Smooth muscle cell (in vitro differentiated cells): ENCODE results near the gene LPAR5. TPM values are rescaled to one million over a fixed set of nuclear protein-coding genes. Genes with fewer than 3 reads are reported as not detected.

Experiments
- DNase-seq: peaks from one replicate; lab custom pipeline; 2025; ENCODE audit not compliant: unreplicated experiment; lab: John Stamatoyannopoulos, UW
- H2AFZ ChIP-seq: fragments of 200-600 bp; sonication (generic); 2 replicates; pipeline ENCODE4 v1.6.0; 2016; ENCODE audit warnings: antibody characterized with exemption, low read depth, mild to moderate bottlenecking
- H3F3A ChIP-seq: fragments of 200-600 bp; sonication (generic); 2 replicates; pipeline ENCODE4 v1.6.0; 2017; ENCODE audit warnings: antibody characterized with exemption, low read depth
- H3K27ac ChIP-seq: fragments of 200-600 bp; sonication (generic); 2 replicates; pipeline ENCODE4 v1.5.1; 2016; ENCODE audit warnings: low read depth, mild to moderate bottlenecking
- H3K27me3 ChIP-seq: fragments of 200-600 bp; sonication (generic); 2 replicates; pipeline ENCODE4 v1.6.1; 2016; ENCODE audit warnings: low read depth, mild to moderate bottlenecking
- H3K36me3 ChIP-seq: fragments of 200-600 bp; sonication (generic); 2 replicates; pipeline ENCODE4 v1.5.1; 2016; ENCODE audit warnings: low read depth
- H3K4me1 ChIP-seq: fragments of 200-600 bp; sonication (generic); 2 replicates; pipeline ENCODE4 v1.5.1; 2016; ENCODE audit warnings: low read depth
- H3K4me2 ChIP-seq: fragments of 200-600 bp; sonication (generic); 2 replicates; pipeline ENCODE4 v1.6.0; 2016; ENCODE audit warnings: mild to moderate bottlenecking
- H3K4me3 ChIP-seq: fragments of 200-600 bp; sonication (generic); 2 replicates; pipeline ENCODE4 v1.5.1; 2016; ENCODE audit warnings: mild to moderate bottlenecking
- H3K79me2 ChIP-seq: fragments of 200-600 bp; sonication (generic); 2 replicates; pipeline ENCODE4 v1.6.0; 2016; ENCODE audit warnings: low read depth, mild to moderate bottlenecking
- H3K9ac ChIP-seq: fragments of 200-600 bp; sonication (generic); 2 replicates; pipeline ENCODE4 v1.6.0; 2016; ENCODE audit warnings: low read depth
- H3K9me3 ChIP-seq: fragments of 200-600 bp; sonication (generic); replicated peaks from 2 replicates; pipeline ENCODE4 v1.5.1; 2016; ENCODE audit warnings: low read depth
- H4K20me1 ChIP-seq: fragments of 200-600 bp; sonication (generic); 2 replicates; pipeline ENCODE4 v1.6.0; 2016; ENCODE audit warnings: low read depth
- CTCF ChIP-seq: fragments of 200-600 bp; sonication (generic); IDR thresholded peaks from 2 replicates; pipeline ENCODE4 v1.5.1; 2017; ENCODE audit warnings: borderline replicate concordance, mild to moderate bottlenecking, antibody characterized with exemption; ENCODE audit not compliant: insufficient read depth, poor library complexity, severe bottlenecking
- WGBS: methylation state at CpG from one replicate; pipeline ENCODE4 v1.1.7; 2016; ENCODE audit warnings: low lambda C conversion rate; 5-methylcytosine and 5-hydroxymethylcytosine counted together
- polyA plus RNA-seq: library from polyadenylated mRNA; unstranded; fragments of >200 nt; fragmentation: Nextera tagmentation; extraction: Ambion mirVana; gene quantifications from 2 replicates; pipeline ENCODE4 v1.2.1, GENCODE V29; 2016
- total RNA-seq: library from RNA; depleted of rRNA; stranded (reverse); fragments of >200 nt; gene quantifications from 2 replicates; pipeline ENCODE4 v1.2.3, GENCODE V29; 2014

Gene LPAR5
- total and polyA plus RNA-seq, 2 experiments from 2014 or later = 1.8 to 2.0 TPM

DNA sequence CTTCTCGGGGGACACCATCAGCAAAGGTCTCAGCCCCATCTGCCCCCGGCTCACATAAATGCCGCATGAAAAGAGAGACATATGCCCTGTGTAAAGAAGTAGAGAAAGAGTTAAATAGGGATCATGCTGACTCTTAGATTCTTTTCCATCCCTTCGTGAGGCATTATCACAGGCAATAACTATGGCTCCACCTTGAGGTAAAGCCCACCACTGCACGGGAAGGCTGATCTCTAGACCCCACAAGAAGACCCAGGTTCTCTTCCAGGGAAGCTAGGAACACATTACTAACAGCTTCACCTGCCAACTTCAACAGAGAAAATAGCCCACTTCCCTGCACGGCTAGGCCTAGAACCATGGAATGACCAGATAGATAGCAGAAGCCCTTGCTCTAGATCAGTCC is 53.6 kb downstream of the LPAR5 start:
- no peak overlapping the region for H3K4me3 ChIP-seq
- H3K36me3 ChIP-seq = peaks cover 47% of the 10 kb centered on the region
- no peak for TF ChIP-seq CTCF
- H4K20me1 ChIP-seq = peaks cover 47% of the 10 kb centered on the region
- no peak for DNase-seq
- H3K27me3 ChIP-seq = no peaks in the 10 kb centered on the region
- H2AFZ ChIP-seq = no peak overlapping the region
- WGBS = 83% methylated on average over 6 of the region's 6 CpGs
- no peaks in the 10 kb centered on the region for H3K4me1 ChIP-seq
- peaks cover 16% of the 10 kb centered on the region for H3F3A ChIP-seq
- H3K27ac ChIP-seq = no peak overlapping the region
- H3K79me2 ChIP-seq = peaks cover 28% of the 10 kb centered on the region
- H3K4me2 ChIP-seq = no peak overlapping the region
- H3K9me3 ChIP-seq = no peaks in the 10 kb centered on the region
- no peak overlapping the region for H3K9ac ChIP-seq

DNA sequence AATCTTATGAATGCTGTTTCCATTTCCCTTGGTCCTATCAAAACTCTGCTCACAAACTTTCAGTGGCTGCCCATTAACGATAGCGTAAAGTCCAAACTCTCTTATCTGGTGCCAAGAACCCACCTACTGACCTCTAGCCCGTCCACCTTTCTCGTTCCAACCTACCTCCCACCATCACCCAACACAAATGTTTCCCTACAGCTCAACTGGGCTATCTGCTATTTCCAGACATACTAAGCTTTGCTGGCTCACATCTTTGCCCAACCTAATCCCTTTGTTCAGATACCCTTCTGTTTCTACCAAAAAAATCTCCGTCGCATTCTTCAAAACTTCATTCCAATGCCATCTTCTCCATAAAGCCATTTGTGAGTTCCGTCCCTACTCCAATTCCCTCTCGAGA is 60.1 kb downstream of the LPAR5 start:
- TF ChIP-seq CTCF = no peak
- Histone ChIP-seq H3K4me1 (no peaks in the 10 kb centered on the region), H3F3A (peaks cover 48% of the 10 kb centered on the region), H3K9ac (no peak overlapping the region), H3K79me2 (peaks cover 13% of the 10 kb centered on the region), H3K4me2 (no peak overlapping the region), H4K20me1 (no peaks in the 10 kb centered on the region), H3K27ac (no peak overlapping the region), H3K36me3 (peaks cover 48% of the 10 kb centered on the region), H3K4me3 (no peak overlapping the region), H3K27me3 (no peaks in the 10 kb centered on the region), H3K9me3 (no peaks in the 10 kb centered on the region), H2AFZ (no peak overlapping the region)
- 93% methylated on average over 8 of the region's 8 CpGs for WGBS
- DNase-seq = no peak

DNA sequence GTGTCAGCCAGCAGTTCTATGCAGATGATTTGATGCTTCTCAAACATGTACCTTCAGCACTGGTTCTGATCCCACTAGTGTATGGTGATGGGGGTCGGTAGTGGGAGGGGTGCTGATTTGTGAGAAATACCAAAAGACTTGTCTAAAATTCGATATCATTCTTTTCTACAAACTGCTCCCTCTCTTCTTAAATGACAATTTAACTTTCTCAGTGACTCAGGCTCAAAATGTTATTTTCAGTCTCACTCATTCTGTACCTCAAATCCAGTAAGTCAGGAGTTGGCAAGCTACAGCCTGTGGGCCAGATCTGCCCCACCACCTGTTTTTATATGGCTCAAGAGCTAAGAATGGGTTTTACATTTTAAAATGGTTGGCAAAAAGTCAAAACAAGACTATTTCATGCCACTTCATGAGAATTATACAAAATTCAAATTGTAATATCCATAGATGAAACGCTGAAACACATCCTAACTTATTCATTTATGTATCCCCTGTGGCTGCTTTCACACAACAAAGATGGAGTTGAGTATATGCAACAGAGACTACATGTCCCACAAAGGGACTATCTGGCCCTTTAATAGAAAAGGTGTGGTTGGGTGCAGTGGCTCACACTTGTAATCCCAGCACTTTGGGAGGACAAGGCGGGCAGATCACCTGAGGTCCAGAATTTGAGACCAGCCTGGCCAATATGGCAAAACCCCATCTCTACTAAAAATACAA is 61.0 kb downstream of the LPAR5 start:
- H3K27me3 ChIP-seq = no peaks in the 10 kb centered on the region
- peaks cover 13% of the 10 kb centered on the region for H3K79me2 ChIP-seq
- peaks cover 56% of the 10 kb centered on the region for H3F3A ChIP-seq
- peaks cover 44% of the 10 kb centered on the region for H3K36me3 ChIP-seq
- no peak overlapping the region for H3K4me3 ChIP-seq
- H4K20me1 ChIP-seq = no peaks in the 10 kb centered on the region
- no peak overlapping the region for H2AFZ ChIP-seq
- no peak overlapping the region for H3K9ac ChIP-seq
- H3K4me1 ChIP-seq = no peaks in the 10 kb centered on the region
- no peaks in the 10 kb centered on the region for H3K9me3 ChIP-seq
- 98% methylated on average over 4 of the region's 4 CpGs for WGBS
- no peak overlapping the region for H3K27ac ChIP-seq
- no peak overlapping the region for H3K4me2 ChIP-seq
- DNase-seq = no peak
- TF ChIP-seq CTCF = no peak

- Histone ChIP-seq H4K20me1 (no peaks in the 10 kb centered on the region), H3K27me3 (no peaks in the 10 kb centered on the region), H3K9me3 (no peaks in the 10 kb centered on the region), H3K9ac (no peak overlapping the region), H3F3A (peaks cover 59% of the 10 kb centered on the region), H3K4me1 (no peaks in the 10 kb centered on the region), H3K4me2 (no peak overlapping the region), H3K79me2 (peaks cover 13% of the 10 kb centered on the region), H3K27ac (no peak overlapping the region), H3K4me3 (no peak overlapping the region), H3K36me3 (peaks cover 38% of the 10 kb centered on the region), H2AFZ (no peak overlapping the region)
- TF ChIP-seq CTCF = no peak
- no peak for DNase-seq
- WGBS = 97% methylated on average over 8 of the region's 8 CpGs
Measured at GRCh38 chr12:6573001-6573400, 62.8 kb downstream of the LPAR5 start.
